HG03280 (cell line): ENCODE data around the gene CXorf49B.
A peak's percentile ranks its signal among the peaks of the same experiment; 100 is the strongest.
"Not testable (repeated sequence)": the region's sequence is repeated elsewhere in the genome, so short reads cannot be mapped to it uniquely, and the experiment has no call there.

Source experiments
- ATAC-seq: cut with Tn5 transposase; IDR thresholded peaks from one replicate; pipeline ENCODE4 v1.9.1; 2021; ENCODE audit warnings: mild to moderate bottlenecking, moderate library complexity; ENCODE audit not compliant: unreplicated experiment

CXorf49B gene

DNA sequence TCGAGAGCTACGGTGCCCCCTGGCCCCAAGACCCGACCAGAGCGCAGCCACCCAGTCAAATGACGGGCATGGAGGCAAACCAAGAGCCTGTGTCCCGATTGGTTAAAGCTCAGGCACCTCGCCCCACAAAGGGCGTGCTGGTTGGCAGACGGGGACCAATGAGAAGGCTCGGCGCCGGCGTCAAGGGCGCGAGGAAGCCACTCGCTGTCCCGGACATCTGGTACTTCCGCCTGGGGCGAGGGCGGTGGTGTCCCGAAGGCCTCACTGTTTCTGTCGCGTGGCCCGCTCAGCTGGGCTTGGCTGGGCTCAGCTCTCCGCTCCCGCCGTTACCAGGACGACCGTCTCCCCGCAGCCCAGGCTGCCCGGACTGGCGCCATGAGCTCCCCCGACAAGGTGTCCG lies at the start of gene CXorf49B:
CXorf49B (plus strand) TSS at position 301 of the 400 bp plus-strand sequence; CDS start at position 376, 75 bp downstream.
- not testable (repeated sequence) for ATAC-seq

DNA sequence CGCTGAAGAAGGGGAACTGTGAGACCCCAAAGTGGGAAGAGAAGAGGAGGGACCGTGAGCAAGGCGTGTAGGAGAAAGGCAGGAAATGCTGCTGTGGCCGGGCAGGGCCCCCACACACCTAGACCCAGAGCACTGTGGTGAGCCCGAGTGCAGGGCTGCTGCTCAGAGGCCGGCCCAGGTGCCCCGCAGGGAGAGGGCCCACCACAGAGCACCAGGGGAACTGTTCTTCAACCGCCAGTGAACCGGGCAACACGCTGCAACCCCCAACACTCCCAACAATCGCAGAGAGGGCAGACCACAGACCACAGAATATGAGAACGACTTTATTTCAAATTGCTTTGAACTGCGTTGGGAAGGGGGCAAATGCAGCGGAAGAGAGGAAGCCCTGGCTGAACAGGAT lies 49.1 kb upstream of the CXorf49B start:
- ATAC-seq, result not testable (repeated sequence)

DNA sequence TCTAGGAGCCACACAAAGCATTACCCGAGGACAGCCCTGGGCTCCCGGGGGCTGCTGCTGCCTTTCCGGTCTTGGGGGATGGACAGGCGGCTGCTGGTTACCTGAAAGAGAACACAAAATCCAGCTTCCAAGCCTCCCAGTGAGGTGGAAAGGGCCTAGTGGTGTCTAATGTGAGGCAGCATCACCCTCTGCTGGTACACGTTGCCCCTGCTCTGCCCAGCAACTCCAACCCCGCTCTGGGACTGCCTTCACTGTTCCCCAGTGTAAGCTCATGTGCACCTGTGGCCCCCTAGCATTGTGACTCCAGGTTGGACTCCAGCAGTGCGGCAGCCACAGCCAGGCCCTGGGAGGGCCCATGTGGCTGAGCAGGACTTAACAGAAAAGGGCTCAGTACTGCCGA lies 47.6 kb upstream of the CXorf49B start:
- ATAC-seq, result not testable (repeated sequence)

DNA sequence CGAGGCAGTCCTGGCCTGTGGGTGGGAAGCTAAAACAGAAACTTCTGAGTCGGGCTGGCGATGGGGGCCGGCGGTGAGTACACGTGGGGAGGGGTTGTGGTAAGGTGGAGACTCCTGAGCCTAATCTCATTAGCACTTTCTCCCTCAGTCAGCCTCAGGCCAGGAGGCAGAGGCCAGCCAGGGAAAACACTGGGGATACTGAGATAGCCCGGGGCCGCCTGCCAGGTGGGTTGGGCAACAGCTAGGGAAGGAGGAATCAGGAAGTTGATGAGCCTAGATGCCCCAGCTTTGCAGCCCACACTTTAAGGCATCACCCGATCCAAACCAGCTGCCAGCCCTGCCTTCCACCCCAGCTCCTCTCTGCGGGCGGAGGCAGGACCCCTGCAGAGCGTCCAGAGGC lies 46.8 kb upstream of the CXorf49B start:
- not testable (repeated sequence) for ATAC-seq

DNA sequence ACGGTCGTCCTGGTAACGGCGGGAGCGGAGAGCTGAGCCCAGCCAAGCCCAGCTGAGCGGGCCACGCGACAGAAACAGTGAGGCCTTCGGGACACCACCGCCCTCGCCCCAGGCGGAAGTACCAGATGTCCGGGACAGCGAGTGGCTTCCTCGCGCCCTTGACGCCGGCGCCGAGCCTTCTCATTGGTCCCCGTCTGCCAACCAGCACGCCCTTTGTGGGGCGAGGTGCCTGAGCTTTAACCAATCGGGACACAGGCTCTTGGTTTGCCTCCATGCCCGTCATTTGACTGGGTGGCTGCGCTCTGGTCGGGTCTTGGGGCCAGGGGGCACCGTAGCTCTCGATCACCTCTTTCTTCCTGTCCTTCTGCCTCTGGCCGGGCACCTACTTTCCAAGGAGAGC lies 45.0 kb upstream of the CXorf49B start, which contains the start of gene CXorf49:
CXorf49 (minus strand) TSS at position 101 of the 400 bp plus-strand sequence. CDS start 134 bp downstream, outside the sequence.
- not testable (repeated sequence) for ATAC-seq

DNA sequence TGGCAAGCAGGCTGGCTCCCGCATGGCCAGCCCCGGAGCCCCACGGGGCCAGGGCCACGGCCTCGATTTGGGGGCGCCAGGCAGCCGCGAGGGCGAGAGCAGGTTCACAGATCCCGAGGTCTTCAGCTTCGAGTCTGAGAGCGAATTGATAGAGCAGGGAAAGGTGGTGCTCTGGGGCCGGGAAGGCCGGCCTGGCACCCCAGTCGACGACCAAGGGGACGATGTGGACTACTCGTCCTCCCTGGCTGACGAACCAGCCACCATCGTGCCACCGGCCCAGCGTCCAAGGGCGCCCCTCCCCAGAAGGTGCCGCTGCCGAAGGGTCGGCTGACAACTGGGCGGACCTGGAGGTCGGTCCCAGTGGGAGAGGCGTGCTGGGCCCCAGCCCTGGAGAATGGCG lies 44.0 kb upstream of the CXorf49B start:
- not testable (repeated sequence) for ATAC-seq

DNA sequence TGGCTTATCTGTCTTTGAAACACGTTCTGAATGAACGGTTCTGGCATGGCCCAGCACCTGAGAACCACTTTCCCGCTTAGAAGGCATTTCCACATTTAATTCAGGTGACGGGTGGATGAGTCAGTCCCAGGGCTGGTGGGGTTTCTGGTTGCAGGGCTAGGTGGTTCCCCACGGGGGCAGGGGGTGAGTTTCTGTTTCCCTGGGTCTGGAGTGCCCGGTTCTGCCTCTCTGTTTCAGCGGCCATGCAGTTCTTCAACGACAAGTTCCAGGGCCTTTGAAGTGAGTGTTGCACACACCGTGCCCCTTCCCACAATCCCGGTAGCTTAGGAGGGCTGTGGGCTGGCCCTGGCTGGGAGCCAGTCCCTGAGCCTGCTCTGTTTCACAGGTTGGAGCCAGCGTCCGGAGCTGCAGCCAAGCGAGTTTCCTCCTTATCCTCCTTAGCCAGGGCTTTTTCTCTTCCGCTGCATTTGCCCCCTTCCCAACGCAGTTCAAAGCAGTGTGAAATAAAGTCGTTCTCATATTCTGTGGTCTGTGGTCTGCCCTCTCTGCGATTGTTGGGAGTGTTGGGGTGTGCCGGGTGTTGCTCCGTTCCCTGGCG lies 42.8 kb upstream of the CXorf49B start:
- not testable (repeated sequence) for ATAC-seq

DNA sequence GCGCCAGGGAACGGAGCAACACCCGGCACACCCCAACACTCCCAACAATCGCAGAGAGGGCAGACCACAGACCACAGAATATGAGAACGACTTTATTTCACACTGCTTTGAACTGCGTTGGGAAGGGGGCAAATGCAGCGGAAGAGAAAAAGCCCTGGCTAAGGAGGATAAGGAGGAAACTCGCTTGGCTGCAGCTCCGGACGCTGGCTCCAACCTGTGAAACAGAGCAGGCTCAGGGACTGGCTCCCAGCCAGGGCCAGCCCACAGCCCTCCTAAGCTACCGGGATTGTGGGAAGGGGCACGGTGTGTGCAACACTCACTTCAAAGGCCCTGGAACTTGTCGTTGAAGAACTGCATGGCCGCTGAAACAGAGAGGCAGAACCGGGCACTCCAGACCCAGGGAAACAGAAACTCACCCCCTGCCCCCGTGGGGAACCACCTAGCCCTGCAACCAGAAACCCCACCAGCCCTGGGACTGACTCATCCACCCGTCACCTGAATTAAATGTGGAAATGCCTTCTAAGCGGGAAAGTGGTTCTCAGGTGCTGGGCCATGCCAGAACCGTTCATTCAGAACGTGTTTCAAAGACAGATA lies 2.4 kb upstream of the CXorf49B start:
- not testable (repeated sequence) for ATAC-seq

DNA sequence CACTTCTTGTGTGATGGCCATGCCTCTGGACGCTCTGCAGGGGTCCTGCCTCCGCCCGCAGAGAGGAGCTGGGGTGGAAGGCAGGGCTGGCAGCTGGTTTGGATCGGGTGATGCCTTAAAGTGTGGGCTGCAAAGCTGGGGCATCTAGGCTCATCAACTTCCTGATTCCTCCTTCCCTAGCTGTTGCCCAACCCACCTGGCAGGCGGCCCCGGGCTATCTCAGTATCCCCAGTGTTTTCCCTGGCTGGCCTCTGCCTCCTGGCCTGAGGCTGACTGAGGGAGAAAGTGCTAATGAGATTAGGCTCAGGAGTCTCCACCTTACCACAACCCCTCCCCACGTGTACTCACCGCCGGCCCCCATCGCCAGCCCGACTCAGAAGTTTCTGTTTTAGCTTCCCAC lies 1.7 kb downstream of the CXorf49B start:
- ATAC-seq, result not testable (repeated sequence)

DNA sequence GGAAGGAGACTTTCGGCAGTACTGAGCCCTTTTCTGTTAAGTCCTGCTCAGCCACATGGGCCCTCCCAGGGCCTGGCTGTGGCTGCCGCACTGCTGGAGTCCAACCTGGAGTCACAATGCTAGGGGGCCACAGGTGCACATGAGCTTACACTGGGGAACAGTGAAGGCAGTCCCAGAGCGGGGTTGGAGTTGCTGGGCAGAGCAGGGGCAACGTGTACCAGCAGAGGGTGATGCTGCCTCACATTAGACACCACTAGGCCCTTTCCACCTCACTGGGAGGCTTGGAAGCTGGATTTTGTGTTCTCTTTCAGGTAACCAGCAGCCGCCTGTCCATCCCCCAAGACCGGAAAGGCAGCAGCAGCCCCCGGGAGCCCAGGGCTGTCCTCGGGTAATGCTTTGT lies 2.5 kb downstream of the CXorf49B start:
- ATAC-seq, result not testable (repeated sequence)

DNA sequence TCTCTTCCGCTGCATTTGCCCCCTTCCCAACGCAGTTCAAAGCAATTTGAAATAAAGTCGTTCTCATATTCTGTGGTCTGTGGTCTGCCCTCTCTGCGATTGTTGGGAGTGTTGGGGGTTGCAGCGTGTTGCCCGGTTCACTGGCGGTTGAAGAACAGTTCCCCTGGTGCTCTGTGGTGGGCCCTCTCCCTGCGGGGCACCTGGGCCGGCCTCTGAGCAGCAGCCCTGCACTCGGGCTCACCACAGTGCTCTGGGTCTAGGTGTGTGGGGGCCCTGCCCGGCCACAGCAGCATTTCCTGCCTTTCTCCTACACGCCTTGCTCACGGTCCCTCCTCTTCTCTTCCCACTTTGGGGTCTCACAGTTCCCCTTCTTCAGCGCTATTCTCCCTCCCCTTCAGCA lies 4.0 kb downstream of the CXorf49B start:
- ATAC-seq, result not testable (repeated sequence)

DNA sequence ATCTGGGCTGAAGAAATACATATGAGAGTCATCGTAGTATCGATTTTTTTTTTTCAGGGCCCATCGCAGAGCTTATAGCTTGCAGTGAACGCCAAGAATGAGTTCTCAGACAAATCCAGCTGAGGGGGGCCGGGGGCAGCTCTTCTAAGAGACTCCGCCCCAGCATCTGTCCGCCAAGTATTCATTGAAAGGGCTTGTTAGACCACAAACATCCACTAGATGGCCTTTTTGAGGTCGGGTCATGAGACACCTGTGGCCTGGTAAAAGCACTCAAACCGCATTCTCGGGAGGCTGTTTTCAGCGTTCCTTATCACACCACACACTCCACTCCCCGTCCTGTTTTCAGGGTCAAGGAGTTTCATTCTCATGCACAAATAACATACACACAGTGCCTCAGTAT lies 15.2 kb downstream of the CXorf49B start:
- ATAC-seq, result not testable (repeated sequence)

DNA sequence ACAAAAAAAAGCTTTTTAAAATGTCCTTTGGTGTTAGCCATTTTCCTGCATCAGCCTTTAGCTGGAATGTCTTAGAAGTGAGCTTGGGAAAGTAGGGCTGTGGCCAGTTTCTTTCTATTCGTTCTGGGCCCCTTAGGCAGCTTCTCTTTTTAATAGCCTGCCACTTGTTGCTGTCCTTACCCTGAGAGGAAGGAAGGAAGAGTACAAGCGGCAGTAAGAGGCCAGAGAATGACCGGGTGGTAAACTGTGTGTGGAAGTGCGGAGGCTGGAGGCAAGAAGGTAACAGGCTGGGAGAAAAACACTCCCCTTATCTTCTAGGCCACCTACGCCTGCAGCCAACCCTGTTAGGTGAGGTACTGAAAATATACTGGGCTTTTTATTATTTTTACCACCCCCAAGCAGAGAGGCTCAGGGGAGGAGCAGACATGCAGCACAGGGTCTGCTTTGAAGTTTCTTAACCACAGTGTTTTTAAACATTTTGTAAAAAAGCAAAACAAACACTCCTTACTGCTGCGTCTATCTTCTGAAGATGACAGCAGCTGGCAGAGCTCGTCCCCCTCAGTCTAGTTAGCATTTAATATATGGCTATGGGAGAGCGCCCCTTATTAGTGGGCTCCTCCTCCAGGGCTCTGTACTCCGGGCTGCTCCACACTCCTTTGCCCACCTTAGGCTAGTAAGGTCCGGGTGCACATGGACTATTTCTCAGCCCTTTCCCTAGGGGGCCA lies 19.2 kb downstream of the CXorf49B start:
- ATAC-seq, result not testable (repeated sequence)

DNA sequence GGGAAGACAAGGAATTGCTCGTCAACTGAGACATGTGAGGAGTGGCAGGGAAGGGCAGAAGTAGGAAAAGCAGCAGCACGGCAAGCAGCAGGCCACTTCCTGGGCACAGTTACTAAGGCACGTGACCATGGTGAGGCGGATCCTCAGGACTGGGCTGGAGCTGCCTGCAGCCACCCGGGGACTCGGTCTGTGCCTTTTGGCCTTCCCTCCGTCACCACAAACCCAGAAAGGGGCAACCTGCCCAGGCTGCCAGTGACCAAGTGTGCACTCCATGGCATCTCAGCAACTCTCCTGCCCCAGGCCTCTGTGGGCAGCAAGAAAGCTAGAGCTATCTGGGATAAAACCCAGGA lies 19.8 kb downstream of the CXorf49B start:
- not testable (repeated sequence) for ATAC-seq

DNA sequence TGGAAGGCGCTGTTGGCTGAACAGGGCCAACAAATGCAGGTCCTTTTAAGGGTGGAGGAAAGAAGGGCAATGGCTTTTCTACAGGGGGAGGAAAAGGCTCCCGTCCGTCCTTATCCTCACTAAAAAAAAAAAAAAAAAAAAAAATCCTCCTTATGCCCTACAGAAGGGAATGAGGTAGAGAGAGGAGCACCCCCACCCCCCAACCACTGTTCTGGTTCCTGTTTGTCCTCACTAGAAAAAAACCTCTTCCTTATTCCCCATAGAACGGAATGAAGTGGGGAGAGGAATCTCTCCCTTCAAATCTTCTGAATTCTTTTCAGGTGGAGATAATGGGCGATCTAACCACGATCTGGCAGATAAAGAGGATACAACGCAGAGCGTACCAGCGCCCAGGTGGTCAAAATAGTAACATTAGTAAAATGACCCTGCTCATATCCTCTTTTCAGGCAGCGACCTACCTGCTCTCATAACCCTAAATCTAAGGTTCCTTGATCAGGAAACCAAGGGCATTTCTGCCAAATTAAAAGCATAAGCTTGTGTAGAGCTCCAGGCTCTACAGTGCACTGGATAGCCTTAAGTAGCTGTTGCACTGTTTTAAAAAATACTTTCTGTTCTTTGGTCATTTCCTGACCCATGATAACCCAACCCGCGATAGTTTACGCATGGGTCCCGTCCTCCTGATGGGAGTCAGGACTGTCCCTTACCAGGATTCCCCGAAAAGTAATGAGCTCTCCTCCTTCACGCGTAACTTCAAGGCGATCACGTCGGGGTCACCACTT lies 20.6 kb downstream of the CXorf49B start:
- peak; percentile 64 for ATAC-seq

DNA sequence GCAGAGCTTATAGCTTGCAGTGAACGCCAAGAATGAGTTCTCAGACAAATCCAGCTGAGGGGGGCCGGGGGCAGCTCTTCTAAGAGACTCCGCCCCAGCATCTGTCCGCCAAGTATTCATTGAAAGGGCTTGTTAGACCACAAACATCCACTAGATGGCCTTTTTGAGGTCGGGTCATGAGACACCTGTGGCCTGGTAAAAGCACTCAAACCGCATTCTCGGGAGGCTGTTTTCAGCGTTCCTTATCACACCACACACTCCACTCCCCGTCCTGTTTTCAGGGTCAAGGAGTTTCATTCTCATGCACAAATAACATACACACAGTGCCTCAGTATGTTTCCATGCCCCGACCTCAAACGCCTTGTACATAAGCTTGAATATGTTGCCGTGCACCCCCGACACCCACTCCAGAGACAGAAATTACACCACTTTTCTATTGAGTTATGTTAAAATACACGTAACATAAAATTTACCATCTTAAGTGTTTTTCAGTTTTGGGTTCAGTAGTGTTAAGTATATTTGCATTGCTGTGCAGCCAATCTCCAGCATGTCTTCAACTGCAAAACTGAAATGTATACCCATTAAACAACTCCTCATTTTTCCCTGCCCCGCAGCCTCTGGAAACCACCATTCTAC lies 21.3 kb downstream of the CXorf49B start:
- ATAC-seq, result peak; percentile 70

DNA sequence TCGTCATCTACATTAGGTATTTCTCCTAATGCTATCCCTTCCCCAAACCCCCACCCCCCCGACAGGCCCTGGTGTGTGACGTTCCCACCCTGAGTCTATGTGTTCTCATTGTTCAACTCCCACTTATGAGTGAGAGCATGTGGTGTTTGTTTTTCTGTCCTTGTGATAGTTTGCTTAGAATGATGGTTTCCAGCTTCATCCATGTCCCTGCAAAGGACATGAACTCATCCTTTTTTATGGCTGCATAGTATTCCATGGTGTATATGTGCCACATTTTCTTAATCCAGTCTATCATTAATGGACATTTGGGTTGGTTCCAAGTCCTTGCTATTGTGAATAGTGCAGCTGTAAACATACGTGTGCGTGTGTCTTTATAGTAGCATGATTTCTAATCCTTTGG lies 43.3 kb downstream of the CXorf49B start:
- not testable (repeated sequence) for ATAC-seq

DNA sequence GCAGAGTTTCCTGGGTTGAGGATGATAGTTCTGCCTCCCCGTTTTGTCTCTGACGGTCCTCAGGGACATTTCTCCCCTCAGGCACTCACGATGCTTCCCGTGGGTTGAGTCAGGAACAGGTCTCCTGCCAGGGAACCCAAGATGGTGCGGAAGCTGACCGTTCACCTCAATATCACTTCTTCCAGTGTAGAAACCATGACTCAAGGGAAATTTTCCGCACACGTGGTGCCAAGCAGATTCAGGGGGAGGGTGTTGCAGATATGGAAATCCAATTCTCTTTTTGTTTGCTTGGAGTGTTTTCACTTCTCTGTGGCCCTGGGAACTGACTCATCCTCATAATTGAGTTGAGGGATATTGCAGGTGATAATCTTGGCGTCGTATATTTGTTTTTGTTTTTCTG lies 46.7 kb downstream of the CXorf49B start:
- ATAC-seq, result no peak

DNA sequence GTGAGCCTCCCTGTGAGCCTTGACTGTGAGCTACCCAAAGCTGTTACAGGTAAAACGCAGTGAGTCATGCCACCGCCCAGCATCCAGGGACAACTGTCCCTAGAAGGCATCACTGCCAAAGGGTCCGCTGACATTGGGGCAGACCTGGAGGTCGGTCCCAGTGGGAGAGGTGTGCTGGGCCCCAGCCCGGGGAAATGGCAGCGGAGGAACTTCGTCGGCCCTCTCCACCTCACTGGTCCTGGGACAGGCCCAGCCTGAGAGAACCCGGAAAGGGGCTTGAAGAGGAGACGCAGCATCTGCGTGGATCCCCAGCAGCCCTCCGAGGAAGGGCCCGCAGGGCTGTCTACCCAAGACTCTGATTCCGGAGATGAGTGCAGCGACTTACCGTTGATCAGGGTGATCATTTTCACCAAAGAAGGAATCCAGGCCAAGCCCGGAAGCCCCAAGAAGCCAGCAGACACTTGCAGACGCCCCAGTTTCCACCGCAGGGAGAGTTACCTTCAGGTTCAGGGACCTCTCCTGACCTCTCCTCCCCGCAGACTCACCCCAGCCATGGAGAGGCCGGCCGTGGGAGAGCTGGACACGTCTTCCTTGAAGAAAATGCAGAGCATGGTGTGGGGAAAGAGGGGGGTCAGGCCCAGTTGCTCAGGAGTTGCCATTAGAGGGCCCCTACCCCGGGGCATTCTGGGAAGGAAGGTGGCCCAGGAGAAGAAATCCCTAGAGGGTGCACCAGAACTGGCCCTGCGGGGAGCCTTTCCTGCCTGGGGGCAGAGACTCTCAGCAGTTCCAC lies 51.2 kb downstream of the CXorf49B start:
- ATAC-seq, result no peak
